Tibial nerve (tissue), 4 donors: ENCODE results near the gene IL20RA. TPM values are rescaled to one million over a fixed set of nuclear protein-coding genes. Genes with fewer than 3 reads are reported as not detected.

Experiments used
- DNase-seq, 2 donors: peaks; one replicate each; pipeline ENCODE4 v3.0.0-alpha.2; 2019; ENCODE audit warnings: low spot score in 2 of 2
- H3K27ac ChIP-seq, 4 donors: fragments of 200-600 bp; sonication (generic) in 3 of 4; one replicate each; pipeline ENCODE4 v1.5.1; 2017 to 2019; ENCODE audit warnings: mild to moderate bottlenecking in 1 of 4
- H3K27me3 ChIP-seq, 2 donors: fragments of 200-600 bp; sonication (generic) in 1 of 2; one replicate each; pipeline versions ENCODE4 v1.5.1 to v1.6.0; 2017 to 2019
- H3K36me3 ChIP-seq, 3 donors: fragments of 200-600 bp; sonication (generic); one replicate each; pipeline ENCODE4 v1.5.1; 2018 to 2019
- H3K4me1 ChIP-seq, 4 donors: fragments of 200-600 bp; sonication (generic) in 3 of 4; one replicate each; pipeline ENCODE4 v1.5.1; 2017 to 2019
- H3K4me3 ChIP-seq, 4 donors: fragments of 200-600 bp; sonication (generic) in 3 of 4; one replicate each; pipeline ENCODE4 v1.5.1; 2017 to 2019; ENCODE audit warnings: mild to moderate bottlenecking in 1 of 4, moderate library complexity in 1 of 4
- H3K9me3 ChIP-seq, 4 donors: fragments of 200-600 bp; sonication (generic) in 3 of 4; one replicate each; pipeline ENCODE4 v1.5.1; 2017 to 2019
- CTCF ChIP-seq, 5 experiments: fragments of 200-600 bp in 3 of 5; fragments of 450-650 bp in 2 of 5; sonication (generic) in 3 of 5; IDR thresholded peaks; one replicate each; pipeline ENCODE4 v1.5.1; 2016 to 2019; ENCODE audit warnings: antibody characterized with exemption in 5 of 5, mild to moderate bottlenecking in 3 of 5, moderate library complexity in 2 of 5
- EP300 ChIP-seq, 2 donors: sonication (generic); formaldehyde crosslinking; IDR thresholded peaks; one replicate each; pipeline ENCODE4 v1.6.1; 2017; ENCODE audit warnings: antibody characterized with exemption in 2 of 2, mild to moderate bottlenecking in 1 of 2
- POLR2A ChIP-seq, 2 donors: fragments of 450-650 bp; IDR thresholded peaks; one replicate each; pipeline ENCODE4 v1.6.1; 2017; ENCODE audit warnings: antibody characterized with exemption in 2 of 2, mild to moderate bottlenecking in 2 of 2, moderate library complexity in 2 of 2
- WGBS, 2 donors: methylation state at CpG; one replicate each; pipeline ENCODE4 v1.1.5; 2018; 5-methylcytosine and 5-hydroxymethylcytosine counted together
- total RNA-seq, 4 donors: library from RNA; depleted of rRNA; stranded (reverse); fragments of >200 nt; gene quantifications; one replicate each; pipeline ENCODE4 v1.1.0, GENCODE V29; 2016

Gene IL20RA
- total RNA-seq, 4 donors from 2014 or later: 0.60 to 6.3 (median 2.8) TPM

- H3K27ac ChIP-seq: no peak overlapping the region
- TF ChIP-seq CTCF (IDR thresholded peaks at IDR 0.05) (no peak), POLR2A (IDR thresholded peaks at IDR 0.05) (no peak), EP300 (IDR thresholded peaks at IDR 0.05) (no peak)
- H3K9me3 ChIP-seq: no peaks in the 10 kb centered on the region
- peaks cover 0 to 16% (median 0%) of the 10 kb centered on the region in 4 donors for H3K4me1 ChIP-seq
- no peak overlapping the region for H3K4me3 ChIP-seq
- no peaks in the 10 kb centered on the region for H3K36me3 ChIP-seq
- H3K27me3 ChIP-seq: peaks cover 0 to 49% of the 10 kb centered on the region in 2 donors
- no peak for DNase-seq
- 69 to 72% methylated on average over 3 of the region's 3 CpGs for WGBS, 2 donors
Measured at GRCh38 chr6:136990754-136991153, 54.0 kb downstream of the IL20RA start.

DNA sequence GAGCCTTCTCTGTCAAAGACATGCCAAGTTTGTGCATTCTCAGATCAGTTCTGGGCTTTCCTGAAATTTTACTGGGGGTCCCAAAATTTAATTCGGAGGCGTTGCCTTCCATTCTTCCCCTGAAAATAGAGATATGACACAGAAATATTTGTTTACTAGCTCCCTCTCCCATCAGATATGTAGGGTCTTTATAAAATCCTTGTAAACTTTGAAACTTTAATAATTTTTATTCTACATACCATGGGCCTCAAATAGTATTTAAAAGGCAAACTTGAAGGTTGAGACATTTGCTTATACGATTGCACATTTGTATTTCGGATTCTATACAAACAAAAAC is 54.6 kb downstream of the IL20RA start:
- H3K36me3 ChIP-seq: no peaks in the 10 kb centered on the region
- no peak for DNase-seq
- peak overlapping the region in 3 of 4 donors; percentile 1 to 51 (median 42) for H3K4me3 ChIP-seq
- H3K27me3 ChIP-seq: peaks cover 0 to 49% of the 10 kb centered on the region in 2 donors
- no peaks in the 10 kb centered on the region for H3K9me3 ChIP-seq
- TF ChIP-seq POLR2A (IDR thresholded peaks at IDR 0.05) (no peak), EP300 (IDR thresholded peaks at IDR 0.05) (no peak), CTCF (IDR thresholded peaks at IDR 0.05) (no peak)
- 27 to 30% methylated on average over 4 of the region's 4 CpGs for WGBS, 2 donors
- H3K4me1 ChIP-seq: peaks cover 0 to 16% (median 0%) of the 10 kb centered on the region in 4 donors
- no peak overlapping the region for H3K27ac ChIP-seq

GRCh38 chr6:136989571-136990241 is 55.1 kb downstream of the IL20RA start:
- Histone ChIP-seq H3K4me1 (peaks cover 0 to 16% (median 0%) of the 10 kb centered on the region in 4 donors), H3K9me3 (no peaks in the 10 kb centered on the region), H3K4me3 (peak overlapping the region; percentile 1 to 51 (median 36)), H3K36me3 (no peaks in the 10 kb centered on the region), H3K27ac (no peak overlapping the region), H3K27me3 (peaks cover 0 to 49% of the 10 kb centered on the region in 2 donors)
- no peak for DNase-seq
- TF ChIP-seq CTCF (IDR thresholded peaks at IDR 0.05): no peak
- no peak for TF ChIP-seq POLR2A (IDR thresholded peaks at IDR 0.05)
- TF ChIP-seq EP300 (IDR thresholded peaks at IDR 0.05): no peak
- 1% methylated on average over 29 to 40 of the region's 40 CpGs for WGBS, 2 donors

DNA sequence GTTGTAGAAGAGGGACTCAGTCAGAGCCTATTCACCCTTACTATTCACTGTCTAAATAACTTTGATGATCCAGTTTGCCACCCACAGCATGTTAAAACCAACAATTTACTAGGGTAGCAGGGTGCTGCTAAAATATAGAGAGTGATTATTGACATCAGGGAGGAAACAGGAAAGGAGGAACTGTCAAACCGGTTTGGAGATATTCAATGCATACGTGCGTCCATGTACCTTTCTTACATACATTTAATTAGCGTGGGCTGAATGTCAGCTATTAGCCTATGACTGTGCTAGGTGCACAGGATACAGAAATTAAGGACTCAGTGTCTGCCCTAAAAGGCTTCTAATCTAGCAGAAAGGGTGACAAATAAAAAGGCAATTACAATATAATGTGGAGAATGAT is 57.2 kb downstream of the IL20RA start:
- DNase-seq: no peak
- 72 to 74% methylated on average over 4 of the region's 4 CpGs for WGBS, 2 donors
- H3K27ac ChIP-seq: no peak overlapping the region
- peaks cover 0 to 49% of the 10 kb centered on the region in 2 donors for H3K27me3 ChIP-seq
- H3K36me3 ChIP-seq: no peaks in the 10 kb centered on the region
- peaks cover 0 to 16% (median 0%) of the 10 kb centered on the region in 4 donors for H3K4me1 ChIP-seq
- TF ChIP-seq POLR2A (IDR thresholded peaks at IDR 0.05) (no peak), CTCF (IDR thresholded peaks at IDR 0.05) (no peak), EP300 (IDR thresholded peaks at IDR 0.05) (no peak)
- H3K4me3 ChIP-seq: no peak overlapping the region
- no peaks in the 10 kb centered on the region for H3K9me3 ChIP-seq

GRCh38 chr6:136985502-136985901 is 59.3 kb downstream of the IL20RA start:
- WGBS, 2 donors: 84 to 90% methylated on average over 5 of the region's 5 CpGs
- no peak overlapping the region for H3K27ac ChIP-seq

More at GRCh38 chr6:136985502-136985901, 59.3 kb downstream of the IL20RA start:
- DNase-seq: no peak
- Histone ChIP-seq H3K4me3 (no peak overlapping the region), H3K4me1 (peaks cover 0 to 14% (median 0%) of the 10 kb centered on the region in 4 donors), H3K9me3 (no peaks in the 10 kb centered on the region), H3K36me3 (no peaks in the 10 kb centered on the region), H3K27me3 (peaks cover 0 to 37% of the 10 kb centered on the region in 2 donors)
- TF ChIP-seq EP300 (IDR thresholded peaks at IDR 0.05) (no peak), CTCF (IDR thresholded peaks at IDR 0.05) (no peak), POLR2A (IDR thresholded peaks at IDR 0.05) (no peak)
